Ectodermal cell (in vitro differentiated cells): ENCODE results near the gene RPS27L.

Source experiments
- H3K27ac ChIP-seq: 2 replicates; pipeline ENCODE4 v1.7.0; 2013; ENCODE audit warnings: mild to moderate bottlenecking, low read depth, low read length; ENCODE audit not compliant: insufficient read depth, poor library complexity, severe bottlenecking
- H3K27me3 ChIP-seq: 2 replicates; pipeline ENCODE4 v1.7.0; 2013; ENCODE audit warnings: mild to moderate bottlenecking, low read length; ENCODE audit not compliant: insufficient read depth, control insufficient read depth, poor library complexity, severe bottlenecking
- H3K36me3 ChIP-seq: one replicate; pipeline ENCODE4 v1.7.0; 2013; ENCODE audit warnings: low read length; ENCODE audit not compliant: control insufficient read depth, insufficient read depth
- H3K4me1 ChIP-seq: one replicate; pipeline ENCODE4 v1.7.0; 2013; ENCODE audit warnings: low read length; ENCODE audit not compliant: control insufficient read depth, insufficient read depth
- H3K4me3 ChIP-seq: 2 replicates; pipeline ENCODE4 v1.7.0; 2013; ENCODE audit warnings: low read depth, low read length, control low read depth; ENCODE audit not compliant: insufficient read depth
- H3K9me3 ChIP-seq: 2 replicates; pipeline ENCODE4 v1.7.0; 2013; ENCODE audit warnings: mild to moderate bottlenecking, low read length, moderate library complexity; ENCODE audit not compliant: control insufficient read depth
- WGBS, 2 experiments: methylation state at CpG; one replicate each; pipeline ENCODE4 v1.1.7; 2013; ENCODE audit warnings: missing lambda C conversion rate in 2 of 2; 5-methylcytosine and 5-hydroxymethylcytosine counted together

The RPS27L gene

GRCh38 chr15:63166219-63166618 is 8.9 kb upstream of the RPS27L start:
- Histone ChIP-seq H3K36me3 (no peaks in the 10 kb centered on the region), H3K4me1 (no peaks in the 10 kb centered on the region), H3K4me3 (no peak overlapping the region), H3K9me3 (no peaks in the 10 kb centered on the region), H3K27me3 (no peaks in the 10 kb centered on the region), H3K27ac (no peak overlapping the region)
- WGBS, 2 experiments = 80 to 95% methylated on average over 2 of the region's 2 CpGs

- no peak overlapping the region for H3K27ac ChIP-seq
- H3K9me3 ChIP-seq = no peaks in the 10 kb centered on the region
- H3K36me3 ChIP-seq = no peaks in the 10 kb centered on the region
- H3K4me1 ChIP-seq = no peaks in the 10 kb centered on the region
- no peaks in the 10 kb centered on the region for H3K27me3 ChIP-seq
- WGBS, 2 experiments = 93 to 97% methylated on average over 5 of the region's 6 CpGs
- H3K4me3 ChIP-seq = no peak overlapping the region
These were observed 8.0 kb upstream of the RPS27L start for GRCh38 chr15:63165166-63165859.

- Histone ChIP-seq H3K4me3 (no peak overlapping the region), H3K27ac (no peak overlapping the region)
- 61 to 78% methylated on average over 4 of the region's 4 CpGs for WGBS, 2 experiments
These were observed 5.9 kb upstream of the RPS27L start for GRCh38 chr15:63163217-63163616.

GRCh38 chr15:63160638-63161037 is 3.4 kb upstream of the RPS27L start:
- no peaks in the 10 kb centered on the region for H3K36me3 ChIP-seq
- no peak overlapping the region for H3K4me3 ChIP-seq
- H3K4me1 ChIP-seq = no peaks in the 10 kb centered on the region
- H3K27me3 ChIP-seq = no peaks in the 10 kb centered on the region
- H3K9me3 ChIP-seq = no peaks in the 10 kb centered on the region
- no peak overlapping the region for H3K27ac ChIP-seq

More at GRCh38 chr15:63163217-63163616, 5.9 kb upstream of the RPS27L start:
- H3K4me1 ChIP-seq = no peaks in the 10 kb centered on the region
- no peaks in the 10 kb centered on the region for H3K9me3 ChIP-seq
- no peaks in the 10 kb centered on the region for H3K36me3 ChIP-seq
- no peaks in the 10 kb centered on the region for H3K27me3 ChIP-seq

GRCh38 chr15:63157891-63158431 is 684 bp upstream of the RPS27L start:
- H3K4me1 ChIP-seq = no peaks in the 10 kb centered on the region
- no peaks in the 10 kb centered on the region for H3K9me3 ChIP-seq
- peak overlapping the region; percentile 87 for H3K27ac ChIP-seq
- H3K4me3 ChIP-seq = peak overlapping the region; percentile 79
- no peaks in the 10 kb centered on the region for H3K36me3 ChIP-seq
- H3K27me3 ChIP-seq = no peaks in the 10 kb centered on the region
- WGBS, 2 experiments = 12 to 13% methylated on average over 18 of the region's 18 CpGs

GRCh38 chr15:63156755-63157117 is 541 bp downstream of the RPS27L start:
- Histone ChIP-seq H3K27me3 (no peaks in the 10 kb centered on the region), H3K4me3 (peak overlapping the region; percentile 79), H3K36me3 (peaks cover 4% of the 10 kb centered on the region), H3K9me3 (no peaks in the 10 kb centered on the region), H3K4me1 (no peaks in the 10 kb centered on the region), H3K27ac (peak overlapping the region; percentile 87)
- WGBS, 2 experiments = 1 to 2% methylated on average over 16 of the region's 16 CpGs

GRCh38 chr15:63156086-63156710 is 1.1 kb downstream of the RPS27L start:
- Histone ChIP-seq H3K9me3 (no peaks in the 10 kb centered on the region), H3K27me3 (no peaks in the 10 kb centered on the region), H3K36me3 (peaks cover 9% of the 10 kb centered on the region), H3K4me3 (peak overlapping the region; percentile 79), H3K4me1 (no peaks in the 10 kb centered on the region), H3K27ac (no peak overlapping the region)
- 16 to 21% methylated on average over 9 to 10 of the region's 10 CpGs for WGBS, 2 experiments

GRCh38 chr15:63155486-63155885 is 1.8 kb downstream of the RPS27L start:
- Histone ChIP-seq H3K36me3 (peaks cover 9% of the 10 kb centered on the region), H3K4me1 (no peaks in the 10 kb centered on the region), H3K4me3 (no peak overlapping the region), H3K27me3 (no peaks in the 10 kb centered on the region), H3K9me3 (no peaks in the 10 kb centered on the region), H3K27ac (no peak overlapping the region)
- WGBS, 2 experiments = 74 to 76% methylated on average over 2 of the region's 3 CpGs

GRCh38 chr15:63151665-63152064 is 5.6 kb downstream of the RPS27L start:
- H3K4me3 ChIP-seq = no peak overlapping the region
- H3K9me3 ChIP-seq = no peaks in the 10 kb centered on the region
- H3K4me1 ChIP-seq = no peaks in the 10 kb centered on the region
- no peak overlapping the region for H3K27ac ChIP-seq
- no peaks in the 10 kb centered on the region for H3K27me3 ChIP-seq
- WGBS, 2 experiments = 96 to 100% methylated on average over 1 of the region's 1 CpG
- H3K36me3 ChIP-seq = peaks cover 9% of the 10 kb centered on the region

GRCh38 chr15:63146684-63147083 is 10.6 kb downstream of the RPS27L start:
- H3K4me3 ChIP-seq = no peak overlapping the region
- H3K27me3 ChIP-seq = no peaks in the 10 kb centered on the region
- H3K4me1 ChIP-seq = no peaks in the 10 kb centered on the region
- H3K9me3 ChIP-seq = no peaks in the 10 kb centered on the region
- H3K27ac ChIP-seq = no peak overlapping the region
- 89 to 95% methylated on average over 3 of the region's 3 CpGs for WGBS, 2 experiments
- H3K36me3 ChIP-seq = peaks cover 5% of the 10 kb centered on the region
